Thyroid gland (tissue), 4 donors: ENCODE data around the gene MAP3K13. TPM values are rescaled to one million over a fixed set of nuclear protein-coding genes. Genes with fewer than 3 reads are reported as not detected.

Experiments used
- DNase-seq, 2 donors: peaks; one replicate each; pipeline ENCODE4 v3.0.0-alpha.2; 2019
- H3K27ac ChIP-seq, 3 donors: fragments of 200-600 bp; sonication (generic); 1 replicate in 2 of 3; 2 replicates in 1 of 3; pipeline ENCODE4 v1.5.1; 2016 to 2019; ENCODE audit warnings: mild to moderate bottlenecking in 1 of 3, moderate library complexity in 1 of 3
- H3K27me3 ChIP-seq: fragments of 200-600 bp; sonication (generic); one replicate; pipeline ENCODE4 v1.5.1; 2019
- H3K36me3 ChIP-seq, 2 donors: fragments of 200-600 bp; sonication (generic); one replicate each; pipeline ENCODE4 v1.5.1; 2016 to 2019
- H3K4me1 ChIP-seq, 2 donors: fragments of 200-600 bp; sonication (generic); one replicate each; pipeline ENCODE4 v1.5.1; 2017 to 2019
- H3K4me3 ChIP-seq, 3 donors: fragments of 200-600 bp; sonication (generic); replicated peaks in 1 of 3; 1 replicate in 2 of 3; 2 replicates in 1 of 3; pipeline ENCODE4 v1.5.1; 2016; ENCODE audit warnings: mild to moderate bottlenecking in 1 of 3
- H3K9me3 ChIP-seq: fragments of 200-600 bp; sonication (generic); one replicate; pipeline ENCODE4 v1.5.1; 2017
- POLR2A ChIP-seq, 2 donors: fragments of 450-650 bp; IDR thresholded peaks; one replicate each; pipeline ENCODE4 v1.6.1; 2017; ENCODE audit warnings: antibody characterized with exemption in 2 of 2, mild to moderate bottlenecking in 2 of 2, moderate library complexity in 1 of 2
- WGBS, 2 donors: methylation state at CpG; one replicate each; pipeline ENCODE4 v1.1.5; 2017; 5-methylcytosine and 5-hydroxymethylcytosine counted together
- intact Hi-C: fragments of 100-400 bp; cut with DNase I; formaldehyde crosslinking; loops from one replicate; pipeline ENCODE4 v1.15.1; 2023
- total RNA-seq, 4 donors: library from RNA; depleted of rRNA; stranded (reverse); fragments of >200 nt; gene quantifications; one replicate each; pipeline ENCODE4 v1.2.3, GENCODE V29; 2016
- TF ChIP-seq, protein P1 (sequence below), 6 experiments: fragments of 200-600 bp in 3 of 6; fragments of 450-650 bp in 3 of 6; sonication (generic) in 3 of 6; IDR thresholded peaks; one replicate each; pipeline ENCODE4 v1.5.1; 2016 to 2019; ENCODE audit warnings: antibody characterized with exemption in 6 of 6, mild to moderate bottlenecking in 2 of 6, inconsistent platforms in 1 of 6, moderate library complexity in 1 of 6

MAP3K13 gene
- total RNA-seq, 4 donors from 2014 or later: 44.4 to 58.0 (median 46.2) TPM

DNA sequence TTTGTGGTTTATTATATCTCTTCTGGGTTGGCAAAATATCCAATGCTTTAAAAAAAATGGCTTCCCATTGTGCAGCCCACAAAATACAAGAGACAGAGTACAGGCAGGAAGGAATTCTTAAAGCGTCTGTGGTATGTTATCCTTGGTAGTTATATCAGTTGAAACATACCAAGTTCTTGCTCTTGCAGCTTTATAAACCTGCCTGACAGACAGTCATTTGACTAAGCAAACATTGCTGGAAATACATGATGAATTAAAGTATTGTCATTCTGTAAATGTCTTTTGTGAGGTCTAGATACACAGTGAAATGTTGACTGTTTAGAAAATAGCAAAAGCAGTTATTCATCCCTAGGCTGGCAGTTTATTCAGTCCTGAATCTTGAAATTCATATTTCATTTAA, 44.8 kb upstream of the MAP3K13 start:
- Histone ChIP-seq H3K36me3 (no peaks in the 10 kb centered on the region), H3K27ac (peak overlapping the region in 2 of 3 donors; percentile 84), H3K4me1 (peaks cover 10 to 28% of the 10 kb centered on the region in 2 donors), H3K4me3 (no peak overlapping the region), H3K9me3 (no peaks in the 10 kb centered on the region), H3K27me3 (no peaks in the 10 kb centered on the region)
- no peak for TF ChIP-seq POLR2A (IDR thresholded peaks at IDR 0.05)
- TF ChIP-seq, protein P1, sequence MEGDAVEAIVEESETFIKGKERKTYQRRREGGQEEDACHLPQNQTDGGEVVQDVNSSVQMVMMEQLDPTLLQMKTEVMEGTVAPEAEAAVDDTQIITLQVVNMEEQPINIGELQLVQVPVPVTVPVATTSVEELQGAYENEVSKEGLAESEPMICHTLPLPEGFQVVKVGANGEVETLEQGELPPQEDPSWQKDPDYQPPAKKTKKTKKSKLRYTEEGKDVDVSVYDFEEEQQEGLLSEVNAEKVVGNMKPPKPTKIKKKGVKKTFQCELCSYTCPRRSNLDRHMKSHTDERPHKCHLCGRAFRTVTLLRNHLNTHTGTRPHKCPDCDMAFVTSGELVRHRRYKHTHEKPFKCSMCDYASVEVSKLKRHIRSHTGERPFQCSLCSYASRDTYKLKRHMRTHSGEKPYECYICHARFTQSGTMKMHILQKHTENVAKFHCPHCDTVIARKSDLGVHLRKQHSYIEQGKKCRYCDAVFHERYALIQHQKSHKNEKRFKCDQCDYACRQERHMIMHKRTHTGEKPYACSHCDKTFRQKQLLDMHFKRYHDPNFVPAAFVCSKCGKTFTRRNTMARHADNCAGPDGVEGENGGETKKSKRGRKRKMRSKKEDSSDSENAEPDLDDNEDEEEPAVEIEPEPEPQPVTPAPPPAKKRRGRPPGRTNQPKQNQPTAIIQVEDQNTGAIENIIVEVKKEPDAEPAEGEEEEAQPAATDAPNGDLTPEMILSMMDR (IDR thresholded peaks at IDR 0.05): no peak
- intact Hi-C loops: no loop called here
- 18 to 24% methylated on average over 1 of the region's 1 CpG for WGBS, 2 donors
- DNase-seq: no peak

DNA sequence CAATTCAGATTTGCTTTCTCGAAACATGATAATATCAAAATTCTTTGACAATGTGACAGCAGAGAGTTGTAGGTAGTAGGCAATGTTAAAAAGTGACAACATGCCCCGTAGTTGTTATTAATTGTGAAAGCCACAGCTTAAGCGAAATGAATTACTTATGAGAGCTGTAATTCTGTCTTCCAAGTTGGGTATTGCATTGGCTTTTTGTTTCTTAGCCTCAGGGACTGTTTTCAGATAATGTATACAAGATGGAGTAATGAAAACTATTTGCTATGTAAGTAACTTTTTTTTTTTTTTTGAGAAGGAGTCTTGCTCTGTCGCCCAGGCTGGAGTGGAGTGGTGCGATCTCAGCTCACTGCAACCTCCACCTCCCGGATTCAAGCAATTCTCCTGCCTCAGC, 43.1 kb upstream of the MAP3K13 start:
- WGBS, 2 donors: 93 to 97% methylated on average over 6 of the region's 6 CpGs
- TF ChIP-seq, protein P1 (IDR thresholded peaks at IDR 0.05): no peak
- no peak for TF ChIP-seq POLR2A (IDR thresholded peaks at IDR 0.05)

DNA sequence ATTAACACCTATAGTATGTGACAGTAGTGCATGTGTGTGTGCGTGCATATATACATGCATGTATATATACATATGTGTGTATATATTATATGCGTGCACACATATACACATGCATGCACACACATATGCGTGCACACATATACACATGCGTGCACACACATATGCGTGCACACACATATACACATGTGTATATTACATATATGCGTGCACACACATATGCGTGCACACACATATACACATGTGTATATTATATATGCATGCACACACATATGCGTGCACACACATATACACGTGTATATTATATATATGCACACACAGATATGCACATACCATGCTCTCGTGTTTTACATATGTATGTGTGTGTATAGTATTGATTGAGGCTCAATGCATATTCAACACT, 42.0 kb upstream of the MAP3K13 start:
- Histone ChIP-seq H3K27me3 (no peaks in the 10 kb centered on the region), H3K36me3 (no peaks in the 10 kb centered on the region), H3K4me3 (no peak overlapping the region), H3K4me1 (peaks cover 10 to 20% of the 10 kb centered on the region in 2 donors), H3K9me3 (no peaks in the 10 kb centered on the region), H3K27ac (no peak overlapping the region)
- no peak for DNase-seq
- WGBS, 2 donors: 93 to 95% methylated on average over 10 of the region's 10 CpGs
- intact Hi-C loops: no loop called here
- TF ChIP-seq POLR2A (IDR thresholded peaks at IDR 0.05): no peak
- TF ChIP-seq, protein P1 (IDR thresholded peaks at IDR 0.05): no peak

More for the DNA sequence above, 43.1 kb upstream of the MAP3K13 start:
- Histone ChIP-seq H3K27ac (no peak overlapping the region), H3K36me3 (no peaks in the 10 kb centered on the region), H3K27me3 (no peaks in the 10 kb centered on the region), H3K4me3 (no peak overlapping the region), H3K4me1 (peaks cover 10 to 20% of the 10 kb centered on the region in 2 donors), H3K9me3 (no peaks in the 10 kb centered on the region)
- DNase-seq: no peak
- intact Hi-C loops: no loop called here

DNA sequence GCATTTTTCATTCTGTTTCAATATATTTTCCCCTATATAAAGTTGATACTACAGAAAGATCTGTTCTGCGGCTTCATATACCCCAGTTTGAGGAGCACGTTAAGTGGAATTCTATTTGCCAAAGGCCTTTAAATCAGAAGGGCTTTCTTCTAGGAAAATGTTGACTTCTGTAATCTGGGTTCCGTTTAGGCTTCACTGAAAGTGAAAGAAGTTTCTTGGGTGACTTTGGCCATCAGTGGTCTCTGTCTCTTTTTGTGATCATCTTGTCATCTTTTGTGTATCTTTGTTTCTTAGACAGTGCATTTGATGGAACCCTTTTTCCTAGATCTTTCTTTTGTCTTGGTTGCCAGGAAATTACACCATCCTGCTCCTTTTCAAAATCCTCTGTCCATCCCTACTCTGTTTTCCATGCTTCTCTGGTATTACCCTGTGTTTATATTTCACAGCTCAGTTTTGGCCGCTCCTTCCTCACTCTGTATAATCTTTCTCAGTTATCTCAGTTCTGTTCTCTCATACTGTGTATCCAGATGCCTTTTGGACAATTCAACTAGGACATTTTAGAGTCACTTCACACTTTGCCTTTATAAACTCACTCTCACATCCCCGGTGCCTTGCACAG, 40.7 kb upstream of the MAP3K13 start:
- Histone ChIP-seq H3K4me3 (no peak overlapping the region), H3K36me3 (no peaks in the 10 kb centered on the region), H3K27ac (no peak overlapping the region), H3K4me1 (peaks cover 0 to 9% of the 10 kb centered on the region in 2 donors), H3K9me3 (no peaks in the 10 kb centered on the region), H3K27me3 (no peaks in the 10 kb centered on the region)
- WGBS, 2 donors: 88 to 94% methylated on average over 5 of the region's 5 CpGs
- no peak for TF ChIP-seq POLR2A (IDR thresholded peaks at IDR 0.05)
- TF ChIP-seq, protein P1 (IDR thresholded peaks at IDR 0.05): no peak
- intact Hi-C loops: no loop called here
- no peak for DNase-seq

DNA sequence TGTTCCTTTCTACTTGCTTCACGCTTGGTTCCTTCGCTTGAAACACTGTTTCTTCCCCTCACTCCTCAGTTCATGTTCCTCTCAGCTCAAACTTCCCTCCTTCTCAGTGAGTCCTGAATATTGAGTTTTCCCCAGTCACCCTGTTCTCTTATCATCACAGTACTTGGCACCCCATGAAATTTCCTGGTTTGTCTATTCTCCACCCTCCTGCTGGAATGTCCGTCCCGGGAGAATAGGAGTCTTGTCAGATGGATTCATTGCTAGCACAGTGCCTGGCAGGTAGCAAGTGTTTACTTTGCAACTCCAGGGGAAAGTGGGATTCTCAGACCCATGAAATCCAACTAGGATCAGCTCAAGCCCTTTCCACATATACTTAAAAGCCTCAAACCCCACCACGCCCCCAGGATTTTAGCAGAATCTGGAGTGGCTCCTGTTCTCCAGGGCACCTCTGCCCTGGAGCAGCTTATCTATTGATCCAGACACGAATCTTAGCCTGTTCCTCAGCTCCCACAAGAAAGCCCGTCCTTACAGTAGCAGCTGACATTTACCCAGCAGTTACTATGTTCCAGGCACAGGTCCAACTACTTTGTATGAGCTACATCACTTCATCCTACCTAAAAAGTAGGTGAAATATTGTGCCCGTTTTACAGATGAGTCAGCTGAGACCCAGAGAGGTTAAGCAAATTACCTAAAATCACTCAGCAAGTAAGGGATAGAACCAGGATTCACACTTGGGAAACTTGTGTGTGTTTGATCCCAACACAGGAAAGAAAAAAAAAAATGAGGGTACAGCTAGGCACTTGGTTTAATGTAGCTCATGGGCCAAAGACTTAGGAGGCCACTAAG, 36.8 kb upstream of the MAP3K13 start:
- no peak overlapping the region for H3K4me3 ChIP-seq
- H3K36me3 ChIP-seq: no peaks in the 10 kb centered on the region
- H3K27me3 ChIP-seq: no peaks in the 10 kb centered on the region
- TF ChIP-seq, protein P1 (IDR thresholded peaks at IDR 0.05): no peak
- no peak for TF ChIP-seq POLR2A (IDR thresholded peaks at IDR 0.05)
- 79 to 80% methylated on average over 8 of the region's 8 CpGs for WGBS, 2 donors
- intact Hi-C loops: no loop called here
- no peak overlapping the region for H3K27ac ChIP-seq
- no peaks in the 10 kb centered on the region for H3K9me3 ChIP-seq
- H3K4me1 ChIP-seq: no peaks in the 10 kb centered on the region
- no peak for DNase-seq
